ENCODE results near the gene GMDS.

GMDS gene

GRCh38 chr6:1601158-1602048 is 644.0 kb downstream of the GMDS start:
- DNase-seq: no peak
- Histone ChIP-seq H3K9me3 (ENCODE audit: control insufficient read depth, low read length) (no peaks in the 10 kb centered on the region), H3K27ac (ENCODE audit: insufficient read depth, low read length, poor library complexity, severe bottlenecking) (no peak overlapping the region), H3K4me1 (ENCODE audit: control insufficient read depth, insufficient read depth, low read length, poor library complexity, severe bottlenecking) (peaks cover 21% of the 10 kb centered on the region), H3K36me3 (ENCODE audit: control insufficient read depth, insufficient read depth, low read length) (no peaks in the 10 kb centered on the region), H3K27me3 (replicated peaks; ENCODE audit: control insufficient read depth, insufficient read depth, low read length, poor library complexity, severe bottlenecking) (peaks cover 38% of the 10 kb centered on the region), H3K4me3 (ENCODE audit: insufficient read depth, low read depth, low read length, poor library complexity, severe bottlenecking) (no peak overlapping the region)

GRCh38 chr6:1600764-1601157 is 644.6 kb downstream of the GMDS start:
- no peaks in the 10 kb centered on the region for H3K9me3 ChIP-seq (ENCODE audit: control insufficient read depth, low read length)
- H3K4me3 ChIP-seq (ENCODE audit: insufficient read depth, low read depth, low read length, poor library complexity, severe bottlenecking): no peak overlapping the region
- peaks cover 38% of the 10 kb centered on the region for H3K27me3 ChIP-seq (replicated peaks; ENCODE audit: control insufficient read depth, insufficient read depth, low read length, poor library complexity, severe bottlenecking)
- no peak for DNase-seq
- H3K27ac ChIP-seq (ENCODE audit: insufficient read depth, low read length, poor library complexity, severe bottlenecking): no peak overlapping the region
- peaks cover 22% of the 10 kb centered on the region for H3K4me1 ChIP-seq (ENCODE audit: control insufficient read depth, insufficient read depth, low read length, poor library complexity, severe bottlenecking)
- no peaks in the 10 kb centered on the region for H3K36me3 ChIP-seq (ENCODE audit: control insufficient read depth, insufficient read depth, low read length)

GRCh38 chr6:1600063-1600763 is 645.2 kb downstream of the GMDS start:
- no peaks in the 10 kb centered on the region for H3K36me3 ChIP-seq (ENCODE audit: control insufficient read depth, insufficient read depth, low read length)
- no peak overlapping the region for H3K4me3 ChIP-seq (ENCODE audit: insufficient read depth, low read depth, low read length, poor library complexity, severe bottlenecking)
- peaks cover 16% of the 10 kb centered on the region for H3K4me1 ChIP-seq (ENCODE audit: control insufficient read depth, insufficient read depth, low read length, poor library complexity, severe bottlenecking)
- DNase-seq: no peak
- H3K27ac ChIP-seq (ENCODE audit: insufficient read depth, low read length, poor library complexity, severe bottlenecking): no peak overlapping the region
- H3K27me3 ChIP-seq (replicated peaks; ENCODE audit: control insufficient read depth, insufficient read depth, low read length, poor library complexity, severe bottlenecking): peaks cover 38% of the 10 kb centered on the region
- H3K9me3 ChIP-seq (ENCODE audit: control insufficient read depth, low read length): no peaks in the 10 kb centered on the region

GRCh38 chr6:1599469-1599868 is 645.9 kb downstream of the GMDS start:
- Histone ChIP-seq H3K4me1 (ENCODE audit: control insufficient read depth, insufficient read depth, low read length, poor library complexity, severe bottlenecking) (peaks cover 9% of the 10 kb centered on the region), H3K36me3 (ENCODE audit: control insufficient read depth, insufficient read depth, low read length) (no peaks in the 10 kb centered on the region), H3K27me3 (replicated peaks; ENCODE audit: control insufficient read depth, insufficient read depth, low read length, poor library complexity, severe bottlenecking) (peaks cover 32% of the 10 kb centered on the region), H3K27ac (ENCODE audit: insufficient read depth, low read length, poor library complexity, severe bottlenecking) (no peak overlapping the region), H3K9me3 (ENCODE audit: control insufficient read depth, low read length) (no peaks in the 10 kb centered on the region), H3K4me3 (ENCODE audit: insufficient read depth, low read depth, low read length, poor library complexity, severe bottlenecking) (no peak overlapping the region)
- no peak for DNase-seq

GRCh38 chr6:1598886-1599285 is 646.5 kb downstream of the GMDS start:
- no peak for DNase-seq
- no peaks in the 10 kb centered on the region for H3K9me3 ChIP-seq (ENCODE audit: control insufficient read depth, low read length)
- H3K36me3 ChIP-seq (ENCODE audit: control insufficient read depth, insufficient read depth, low read length): no peaks in the 10 kb centered on the region
- no peak overlapping the region for H3K27ac ChIP-seq (ENCODE audit: insufficient read depth, low read length, poor library complexity, severe bottlenecking)
- no peak overlapping the region for H3K4me3 ChIP-seq (ENCODE audit: insufficient read depth, low read depth, low read length, poor library complexity, severe bottlenecking)
- H3K4me1 ChIP-seq (ENCODE audit: control insufficient read depth, insufficient read depth, low read length, poor library complexity, severe bottlenecking): peaks cover 4% of the 10 kb centered on the region
- peaks cover 26% of the 10 kb centered on the region for H3K27me3 ChIP-seq (replicated peaks; ENCODE audit: control insufficient read depth, insufficient read depth, low read length, poor library complexity, severe bottlenecking)

- Histone ChIP-seq H3K9me3 (ENCODE audit: control insufficient read depth, low read length) (no peaks in the 10 kb centered on the region), H3K27ac (ENCODE audit: insufficient read depth, low read length, poor library complexity, severe bottlenecking) (no peak overlapping the region), H3K4me1 (ENCODE audit: control insufficient read depth, insufficient read depth, low read length, poor library complexity, severe bottlenecking) (peaks cover 4% of the 10 kb centered on the region), H3K36me3 (ENCODE audit: control insufficient read depth, insufficient read depth, low read length) (no peaks in the 10 kb centered on the region), H3K4me3 (ENCODE audit: insufficient read depth, low read depth, low read length, poor library complexity, severe bottlenecking) (no peak overlapping the region), H3K27me3 (replicated peaks; ENCODE audit: control insufficient read depth, insufficient read depth, low read length, poor library complexity, severe bottlenecking) (peaks cover 23% of the 10 kb centered on the region)
- DNase-seq: no peak
These were observed 647.0 kb downstream of the GMDS start for GRCh38 chr6:1598433-1598832.

- Histone ChIP-seq H3K36me3 (ENCODE audit: control insufficient read depth, insufficient read depth, low read length) (no peaks in the 10 kb centered on the region), H3K4me1 (ENCODE audit: control insufficient read depth, insufficient read depth, low read length, poor library complexity, severe bottlenecking) (peaks cover 4% of the 10 kb centered on the region), H3K9me3 (ENCODE audit: control insufficient read depth, low read length) (no peaks in the 10 kb centered on the region), H3K4me3 (ENCODE audit: insufficient read depth, low read depth, low read length, poor library complexity, severe bottlenecking) (no peak overlapping the region), H3K27ac (ENCODE audit: insufficient read depth, low read length, poor library complexity, severe bottlenecking) (no peak overlapping the region), H3K27me3 (replicated peaks; ENCODE audit: control insufficient read depth, insufficient read depth, low read length, poor library complexity, severe bottlenecking) (peaks cover 23% of the 10 kb centered on the region)
- no peak for DNase-seq
These were observed 647.5 kb downstream of the GMDS start for GRCh38 chr6:1597924-1598323.

GRCh38 chr6:1597121-1597744 is 648.2 kb downstream of the GMDS start:
- peaks cover 23% of the 10 kb centered on the region for H3K27me3 ChIP-seq (replicated peaks; ENCODE audit: control insufficient read depth, insufficient read depth, low read length, poor library complexity, severe bottlenecking)
- no peak overlapping the region for H3K27ac ChIP-seq (ENCODE audit: insufficient read depth, low read length, poor library complexity, severe bottlenecking)
- H3K4me1 ChIP-seq (ENCODE audit: control insufficient read depth, insufficient read depth, low read length, poor library complexity, severe bottlenecking): peaks cover 4% of the 10 kb centered on the region
- DNase-seq: no peak
- no peaks in the 10 kb centered on the region for H3K36me3 ChIP-seq (ENCODE audit: control insufficient read depth, insufficient read depth, low read length)
- no peak overlapping the region for H3K4me3 ChIP-seq (ENCODE audit: insufficient read depth, low read depth, low read length, poor library complexity, severe bottlenecking)
- H3K9me3 ChIP-seq (ENCODE audit: control insufficient read depth, low read length): no peaks in the 10 kb centered on the region

- H3K4me1 ChIP-seq (ENCODE audit: control insufficient read depth, insufficient read depth, low read length, poor library complexity, severe bottlenecking): peaks cover 4% of the 10 kb centered on the region
- H3K4me3 ChIP-seq (ENCODE audit: insufficient read depth, low read depth, low read length, poor library complexity, severe bottlenecking): peak overlapping the region; percentile 11
- no peaks in the 10 kb centered on the region for H3K36me3 ChIP-seq (ENCODE audit: control insufficient read depth, insufficient read depth, low read length)
- DNase-seq: peak; percentile 27 to 43 (median 28)
- H3K27ac ChIP-seq (ENCODE audit: insufficient read depth, low read length, poor library complexity, severe bottlenecking): no peak overlapping the region
- peaks cover 21% of the 10 kb centered on the region for H3K27me3 ChIP-seq (replicated peaks; ENCODE audit: control insufficient read depth, insufficient read depth, low read length, poor library complexity, severe bottlenecking)
- H3K9me3 ChIP-seq (ENCODE audit: control insufficient read depth, low read length): no peaks in the 10 kb centered on the region
These were observed 649.1 kb downstream of the GMDS start for GRCh38 chr6:1596088-1596852.
